ENCODE measurements around the gene LIME1.

- TF ChIP-seq CTCF (IDR thresholded peaks at IDR 0.05 in 8 of 11, conservative IDR thresholded peaks at IDR 0.05 in 3 of 11): no peak
- TF ChIP-seq POLR2AphosphoS5 (IDR thresholded peaks at IDR 0.05): peak in 2 of 3 donors; percentile 58 to 61
Measured at GRCh38 chr20:63749597-63750508, 13.4 kb downstream of the LIME1 start.
